Measurements from ENCODE around the gene ZNF444.
A peak's percentile ranks its signal among the peaks of the same experiment; 100 is the strongest.

ZNF444 gene

DNA sequence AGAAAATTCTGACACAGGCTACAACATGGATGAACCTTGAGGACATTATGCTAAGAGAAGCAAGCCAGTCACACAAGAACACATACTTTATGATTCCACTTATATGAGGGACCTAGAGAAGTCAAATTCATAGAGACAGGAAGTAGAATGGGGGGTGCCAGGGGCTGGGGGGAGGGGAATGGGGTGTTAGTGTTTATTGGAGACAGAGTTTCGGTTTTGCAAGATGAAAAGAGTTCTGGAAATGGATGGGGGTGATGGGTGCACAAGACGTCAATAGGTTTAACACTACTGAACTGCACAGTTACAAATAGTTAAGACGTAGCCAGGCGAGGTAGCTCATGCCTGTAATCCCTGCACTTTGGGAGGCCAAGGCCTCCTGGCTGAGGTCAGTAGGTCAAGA, 16.5 kb upstream of the ZNF444 start:
- Mint-ChIP-seq H3K9me3 (no peaks in the 10 kb centered on the region), H3K27ac (peak overlapping the region in 2 of 3 experiments; percentile 66 to 99), H3K4me3 (no peak overlapping the region), H3K4me1 (peaks cover 49% of the 10 kb centered on the region), H3K27me3 (ENCODE audit: low read depth) (no peaks in the 10 kb centered on the region), H3K36me3 (ENCODE audit: low read depth) (no peaks in the 10 kb centered on the region)
- TF ChIP-seq, protein P1, sequence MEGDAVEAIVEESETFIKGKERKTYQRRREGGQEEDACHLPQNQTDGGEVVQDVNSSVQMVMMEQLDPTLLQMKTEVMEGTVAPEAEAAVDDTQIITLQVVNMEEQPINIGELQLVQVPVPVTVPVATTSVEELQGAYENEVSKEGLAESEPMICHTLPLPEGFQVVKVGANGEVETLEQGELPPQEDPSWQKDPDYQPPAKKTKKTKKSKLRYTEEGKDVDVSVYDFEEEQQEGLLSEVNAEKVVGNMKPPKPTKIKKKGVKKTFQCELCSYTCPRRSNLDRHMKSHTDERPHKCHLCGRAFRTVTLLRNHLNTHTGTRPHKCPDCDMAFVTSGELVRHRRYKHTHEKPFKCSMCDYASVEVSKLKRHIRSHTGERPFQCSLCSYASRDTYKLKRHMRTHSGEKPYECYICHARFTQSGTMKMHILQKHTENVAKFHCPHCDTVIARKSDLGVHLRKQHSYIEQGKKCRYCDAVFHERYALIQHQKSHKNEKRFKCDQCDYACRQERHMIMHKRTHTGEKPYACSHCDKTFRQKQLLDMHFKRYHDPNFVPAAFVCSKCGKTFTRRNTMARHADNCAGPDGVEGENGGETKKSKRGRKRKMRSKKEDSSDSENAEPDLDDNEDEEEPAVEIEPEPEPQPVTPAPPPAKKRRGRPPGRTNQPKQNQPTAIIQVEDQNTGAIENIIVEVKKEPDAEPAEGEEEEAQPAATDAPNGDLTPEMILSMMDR (IDR thresholded peaks at IDR 0.05; ENCODE audit: unreplicated experiment in 3 of 3): no peak

DNA sequence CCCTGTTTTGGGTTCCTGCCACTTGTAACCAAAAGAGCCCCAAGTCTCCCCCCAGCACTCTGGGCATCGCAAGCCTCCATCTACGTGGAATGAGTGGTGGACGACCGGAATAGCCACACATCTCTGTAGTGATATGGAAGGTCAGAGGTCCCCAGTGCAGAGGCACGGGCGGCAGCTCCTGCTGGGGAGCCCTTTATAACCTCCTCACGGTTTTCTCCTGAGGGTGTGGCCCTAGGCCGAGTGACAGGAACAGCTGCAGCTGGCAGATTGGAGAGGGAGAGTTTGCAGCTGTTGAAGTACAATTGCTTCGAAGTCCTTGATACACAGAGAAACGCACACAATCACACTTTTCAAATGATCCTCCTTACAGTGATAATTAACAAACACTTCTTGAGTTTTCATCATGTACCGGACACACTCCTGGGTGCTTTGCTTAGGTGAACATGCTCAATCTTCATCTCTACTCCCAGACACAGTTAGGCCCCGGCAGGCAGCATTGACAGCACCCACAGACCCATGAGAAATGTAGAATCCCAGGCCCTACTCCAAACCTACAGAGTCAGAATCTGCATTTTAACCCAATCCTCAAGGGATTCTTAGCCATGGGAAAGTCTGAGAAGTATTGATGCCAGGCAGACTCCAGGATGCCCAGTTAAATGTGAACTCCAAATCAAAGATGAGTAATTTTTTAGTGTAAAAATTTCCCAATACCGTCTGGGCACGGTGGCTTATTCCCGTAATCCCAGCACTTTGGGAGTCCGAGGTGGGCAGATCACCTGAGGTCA, 15.1 kb upstream of the ZNF444 start:
- Mint-ChIP-seq H3K27ac (peak overlapping the region; percentile 98 to 99 (median 99)), H3K27me3 (ENCODE audit: low read depth) (no peaks in the 10 kb centered on the region), H3K4me1 (peaks cover 41% of the 10 kb centered on the region), H3K9me3 (no peaks in the 10 kb centered on the region), H3K36me3 (ENCODE audit: low read depth) (no peaks in the 10 kb centered on the region), H3K4me3 (peak overlapping the region; percentile 13 to 72 (median 35))
- TF ChIP-seq, protein P1 (IDR thresholded peaks at IDR 0.05; ENCODE audit: unreplicated experiment in 3 of 3): no peak

DNA sequence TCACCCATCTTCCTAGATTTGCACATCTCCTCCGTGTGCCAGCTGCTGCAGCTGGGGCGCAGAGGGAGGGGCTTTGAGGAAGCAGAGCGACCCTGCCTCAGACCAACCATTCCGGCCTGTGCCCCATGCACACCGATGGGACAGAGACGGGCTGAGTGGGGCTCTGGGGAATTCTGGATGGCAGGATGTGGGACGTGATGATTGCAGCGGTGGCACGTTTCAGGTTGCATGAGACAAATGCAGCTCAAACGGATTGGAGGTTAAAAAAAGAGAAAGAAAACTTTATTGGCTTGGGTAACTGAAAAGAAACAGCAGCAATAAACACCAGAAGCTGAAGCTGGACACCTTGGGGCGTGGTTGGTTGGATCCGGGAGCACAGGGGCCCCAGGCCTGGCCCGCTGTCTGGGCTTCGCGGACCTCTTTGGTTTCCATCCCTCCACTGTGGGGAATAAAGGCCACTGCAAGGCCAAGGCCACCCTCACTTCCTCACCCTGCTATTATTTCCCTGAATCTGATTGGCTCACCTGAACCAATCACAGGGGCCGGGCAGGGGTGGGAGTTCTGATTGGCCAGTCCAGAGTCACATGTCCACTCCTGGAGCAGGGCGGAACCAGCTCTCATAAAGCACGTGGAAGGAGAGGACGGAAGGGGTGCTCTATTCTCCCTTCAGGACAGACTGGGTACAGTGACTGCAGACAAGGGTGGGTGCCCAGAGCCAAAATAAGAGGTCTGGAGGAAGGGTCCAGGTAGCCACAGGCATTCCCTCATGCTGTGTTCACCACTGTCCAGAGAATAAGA, 13.9 kb upstream of the ZNF444 start:
- H3K9me3 Mint-ChIP-seq: no peaks in the 10 kb centered on the region
- H3K4me1 Mint-ChIP-seq: peaks cover 41% of the 10 kb centered on the region
- H3K36me3 Mint-ChIP-seq (ENCODE audit: low read depth): no peaks in the 10 kb centered on the region
- TF ChIP-seq, protein P1 (IDR thresholded peaks at IDR 0.05; ENCODE audit: unreplicated experiment in 3 of 3): no peak
- no peaks in the 10 kb centered on the region for H3K27me3 Mint-ChIP-seq (ENCODE audit: low read depth)
- H3K27ac Mint-ChIP-seq: peak overlapping the region; percentile 39 to 99 (median 99)
- H3K4me3 Mint-ChIP-seq: no peak overlapping the region

DNA sequence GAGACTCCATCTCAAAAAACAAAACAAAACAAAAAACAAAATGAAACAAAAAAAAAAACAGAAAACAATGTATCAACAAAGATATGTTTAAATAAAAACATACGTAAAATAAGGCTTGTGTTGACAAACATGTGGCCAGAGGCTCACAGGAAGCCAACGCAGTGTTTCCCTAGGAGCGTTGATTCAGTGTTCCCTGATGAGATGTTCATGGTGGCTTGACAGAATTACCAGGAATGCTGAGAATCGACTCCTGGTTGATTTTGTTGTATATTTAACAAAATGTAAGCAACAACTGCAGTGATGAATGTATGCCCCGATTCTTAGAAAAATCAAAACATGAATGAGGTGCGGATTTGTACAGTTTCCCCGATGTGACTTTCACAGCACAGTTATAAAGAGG, 11.1 kb upstream of the ZNF444 start:
- Mint-ChIP-seq H3K27ac (peak overlapping the region in 1 of 3 experiments; percentile 59), H3K36me3 (ENCODE audit: low read depth) (no peaks in the 10 kb centered on the region), H3K9me3 (no peaks in the 10 kb centered on the region), H3K4me3 (no peak overlapping the region), H3K4me1 (peaks cover 40% of the 10 kb centered on the region), H3K27me3 (ENCODE audit: low read depth) (no peaks in the 10 kb centered on the region)
- TF ChIP-seq, protein P1 (IDR thresholded peaks at IDR 0.05; ENCODE audit: unreplicated experiment in 3 of 3): no peak

DNA sequence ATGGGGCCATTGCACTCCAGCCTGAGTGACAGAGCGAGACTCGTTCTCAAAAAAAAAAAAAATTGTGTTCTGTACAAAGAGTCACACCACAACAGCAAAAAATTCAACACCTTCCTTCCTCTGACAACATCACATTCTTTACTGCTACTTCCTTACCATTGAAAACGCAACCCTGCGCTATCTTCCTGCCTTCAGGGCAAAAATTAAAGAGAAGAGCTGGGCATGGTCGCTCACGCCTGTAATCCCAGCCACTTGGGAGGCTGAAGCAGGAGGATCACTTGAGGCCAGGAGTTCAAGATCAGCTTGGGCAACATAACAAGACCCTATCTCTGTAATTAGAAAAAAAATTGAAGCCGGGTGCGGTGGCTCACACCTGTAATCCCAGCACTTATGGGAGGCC, 9.4 kb upstream of the ZNF444 start:
- Mint-ChIP-seq H3K4me3 (no peak overlapping the region), H3K27ac (peak overlapping the region; percentile 98 to 99 (median 99)), H3K9me3 (no peaks in the 10 kb centered on the region), H3K36me3 (ENCODE audit: low read depth) (no peaks in the 10 kb centered on the region), H3K4me1 (peaks cover 31% of the 10 kb centered on the region), H3K27me3 (ENCODE audit: low read depth) (no peaks in the 10 kb centered on the region)
- TF ChIP-seq, protein P1 (IDR thresholded peaks at IDR 0.05; ENCODE audit: unreplicated experiment in 3 of 3): no peak

All from nephron (organoid).